Ovary (tissue), 3 donors: ENCODE measurements around the gene PMVK.

Experiments used
- EP300 ChIP-seq: sonication (generic); formaldehyde crosslinking; IDR thresholded peaks from one replicate; pipeline ENCODE4 v1.6.1; 2017; ENCODE audit warnings: antibody characterized with exemption
- POLR2A ChIP-seq: fragments of 450-650 bp; IDR thresholded peaks from one replicate; pipeline ENCODE4 v1.6.1; 2017; ENCODE audit warnings: antibody characterized with exemption, mild to moderate bottlenecking, moderate library complexity
- TF ChIP-seq, protein P1 (sequence below), 3 donors: fragments of 450-650 bp in 2 of 3; fragments of 200-600 bp in 1 of 3; IDR thresholded peaks; one replicate each; pipeline versions ENCODE4 v1.5.1 to v1.8.0; 2016 to 2022; ENCODE audit warnings: antibody characterized with exemption in 3 of 3, mild to moderate bottlenecking in 1 of 3
- donor health status: DM: no; HTN: no; CAD: no.

- TF ChIP-seq, protein P1, sequence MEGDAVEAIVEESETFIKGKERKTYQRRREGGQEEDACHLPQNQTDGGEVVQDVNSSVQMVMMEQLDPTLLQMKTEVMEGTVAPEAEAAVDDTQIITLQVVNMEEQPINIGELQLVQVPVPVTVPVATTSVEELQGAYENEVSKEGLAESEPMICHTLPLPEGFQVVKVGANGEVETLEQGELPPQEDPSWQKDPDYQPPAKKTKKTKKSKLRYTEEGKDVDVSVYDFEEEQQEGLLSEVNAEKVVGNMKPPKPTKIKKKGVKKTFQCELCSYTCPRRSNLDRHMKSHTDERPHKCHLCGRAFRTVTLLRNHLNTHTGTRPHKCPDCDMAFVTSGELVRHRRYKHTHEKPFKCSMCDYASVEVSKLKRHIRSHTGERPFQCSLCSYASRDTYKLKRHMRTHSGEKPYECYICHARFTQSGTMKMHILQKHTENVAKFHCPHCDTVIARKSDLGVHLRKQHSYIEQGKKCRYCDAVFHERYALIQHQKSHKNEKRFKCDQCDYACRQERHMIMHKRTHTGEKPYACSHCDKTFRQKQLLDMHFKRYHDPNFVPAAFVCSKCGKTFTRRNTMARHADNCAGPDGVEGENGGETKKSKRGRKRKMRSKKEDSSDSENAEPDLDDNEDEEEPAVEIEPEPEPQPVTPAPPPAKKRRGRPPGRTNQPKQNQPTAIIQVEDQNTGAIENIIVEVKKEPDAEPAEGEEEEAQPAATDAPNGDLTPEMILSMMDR (IDR thresholded peaks at IDR 0.05): no peak
- TF ChIP-seq EP300 (no peak), POLR2A (no peak)
Observed at GRCh38 chr1:154880671-154881070, 55.8 kb downstream of the PMVK start.
